ENCODE data around the gene HSPA4L.

DNA sequence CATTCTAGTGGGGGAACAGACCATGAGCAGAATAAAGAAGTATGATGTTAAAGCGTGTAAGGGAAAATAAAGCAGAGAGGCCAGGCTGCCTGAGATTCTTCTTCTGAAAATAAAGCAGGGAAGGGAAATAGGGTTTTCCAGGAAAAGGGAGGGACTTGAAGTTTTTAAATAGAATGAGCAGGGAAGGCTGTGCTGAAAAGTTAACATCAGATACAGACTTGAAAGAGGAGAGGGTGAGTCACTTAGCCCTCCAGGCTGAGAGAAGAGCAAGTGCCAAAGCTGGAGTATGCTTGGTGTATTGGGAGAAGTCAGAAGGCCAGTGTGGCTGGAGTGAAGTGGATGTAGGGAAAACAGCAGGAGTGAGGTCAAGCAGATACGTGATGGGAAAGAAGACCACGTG is 88.6 kb downstream of the HSPA4L start:
- TF ChIP-seq, protein P1, sequence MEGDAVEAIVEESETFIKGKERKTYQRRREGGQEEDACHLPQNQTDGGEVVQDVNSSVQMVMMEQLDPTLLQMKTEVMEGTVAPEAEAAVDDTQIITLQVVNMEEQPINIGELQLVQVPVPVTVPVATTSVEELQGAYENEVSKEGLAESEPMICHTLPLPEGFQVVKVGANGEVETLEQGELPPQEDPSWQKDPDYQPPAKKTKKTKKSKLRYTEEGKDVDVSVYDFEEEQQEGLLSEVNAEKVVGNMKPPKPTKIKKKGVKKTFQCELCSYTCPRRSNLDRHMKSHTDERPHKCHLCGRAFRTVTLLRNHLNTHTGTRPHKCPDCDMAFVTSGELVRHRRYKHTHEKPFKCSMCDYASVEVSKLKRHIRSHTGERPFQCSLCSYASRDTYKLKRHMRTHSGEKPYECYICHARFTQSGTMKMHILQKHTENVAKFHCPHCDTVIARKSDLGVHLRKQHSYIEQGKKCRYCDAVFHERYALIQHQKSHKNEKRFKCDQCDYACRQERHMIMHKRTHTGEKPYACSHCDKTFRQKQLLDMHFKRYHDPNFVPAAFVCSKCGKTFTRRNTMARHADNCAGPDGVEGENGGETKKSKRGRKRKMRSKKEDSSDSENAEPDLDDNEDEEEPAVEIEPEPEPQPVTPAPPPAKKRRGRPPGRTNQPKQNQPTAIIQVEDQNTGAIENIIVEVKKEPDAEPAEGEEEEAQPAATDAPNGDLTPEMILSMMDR (conservative IDR thresholded peaks at IDR 0.05; ENCODE audit: low read depth, low read length), result no peak
- no peak for TF ChIP-seq EZH2 (IDR thresholded peaks at IDR 0.05; ENCODE audit: low read length, unreplicated experiment)
- no peak for TF ChIP-seq EZH2phosphoT487 (IDR thresholded peaks at IDR 0.05; ENCODE audit: borderline replicate concordance, low read length)

Measured in PC-3 (cell line).